HL-60/S4 (cell line): ENCODE data around the gene ICAM4.

Source experiments
- in situ Hi-C: fragments of 300-500 bp; cut with MboI; formaldehyde crosslinking; loops from 2 replicates; pipeline ENCODE4 v1.14.3; 2022; ENCODE audit warnings: low sequenced_read_pairs

The ICAM4 gene

GRCh38 chr19:10317045-10317856 is 30.5 kb downstream of the ICAM4 start:
- in situ Hi-C loops = no loop called here

DNA sequence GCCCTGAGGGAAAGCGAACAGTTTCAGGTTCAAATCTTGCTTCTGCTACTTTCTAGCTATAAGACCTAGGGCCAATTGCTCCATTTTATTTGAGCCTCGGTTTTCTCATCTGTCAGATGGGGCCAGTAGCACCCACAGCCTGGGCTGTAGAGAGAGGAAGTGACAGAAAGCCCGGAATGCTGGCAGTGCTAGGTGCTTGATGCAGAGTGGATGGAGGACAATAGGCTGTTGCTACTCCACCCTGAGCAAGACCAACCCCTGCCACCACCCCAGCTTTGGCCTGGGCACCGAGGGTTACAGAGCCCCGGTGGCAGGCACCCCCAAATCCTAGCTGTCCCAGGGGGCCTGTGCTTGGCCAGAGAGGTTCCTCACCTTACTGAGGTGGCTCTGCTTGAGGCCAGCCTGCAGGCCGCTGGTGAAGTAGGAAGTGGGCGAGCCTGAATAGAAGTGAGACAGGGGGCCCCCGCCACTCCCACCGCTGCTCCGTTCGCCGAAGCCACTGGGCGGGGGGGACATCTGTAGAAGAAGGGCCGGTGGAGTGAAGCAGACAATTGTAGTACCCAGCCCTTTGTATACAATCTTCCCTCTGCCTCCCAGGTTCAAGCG is 31.2 kb downstream of the ICAM4 start:
- in situ Hi-C loops = no loop called here

- in situ Hi-C loops = no loop called here
Observed at GRCh38 chr19:10318807-10319682, 32.3 kb downstream of the ICAM4 start.

GRCh38 chr19:10320602-10321416 is 34.1 kb downstream of the ICAM4 start:
- in situ Hi-C loops = no loop called here

DNA sequence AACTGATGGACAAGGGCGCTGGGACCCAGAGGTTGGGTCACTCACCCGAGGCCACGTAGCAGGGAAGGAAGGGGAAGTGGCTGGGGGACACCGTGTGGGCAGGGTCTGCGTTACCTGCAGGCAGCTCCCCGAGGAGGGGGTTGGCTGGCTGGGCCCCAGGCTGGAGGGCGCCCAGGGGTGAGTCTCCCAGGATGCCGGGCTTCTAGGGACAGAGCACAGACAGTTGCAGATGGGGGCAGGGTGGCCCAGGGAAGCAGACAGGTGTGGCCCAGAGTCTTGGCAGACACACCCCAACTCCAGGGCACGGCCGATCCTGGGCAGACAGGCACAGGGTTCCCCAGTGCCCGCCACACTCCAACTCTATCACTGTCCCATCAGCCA is 34.7 kb downstream of the ICAM4 start:
- in situ Hi-C loops = no loop called here

GRCh38 chr19:10321874-10322835 is 35.4 kb downstream of the ICAM4 start:
- in situ Hi-C loops = no loop called here

DNA sequence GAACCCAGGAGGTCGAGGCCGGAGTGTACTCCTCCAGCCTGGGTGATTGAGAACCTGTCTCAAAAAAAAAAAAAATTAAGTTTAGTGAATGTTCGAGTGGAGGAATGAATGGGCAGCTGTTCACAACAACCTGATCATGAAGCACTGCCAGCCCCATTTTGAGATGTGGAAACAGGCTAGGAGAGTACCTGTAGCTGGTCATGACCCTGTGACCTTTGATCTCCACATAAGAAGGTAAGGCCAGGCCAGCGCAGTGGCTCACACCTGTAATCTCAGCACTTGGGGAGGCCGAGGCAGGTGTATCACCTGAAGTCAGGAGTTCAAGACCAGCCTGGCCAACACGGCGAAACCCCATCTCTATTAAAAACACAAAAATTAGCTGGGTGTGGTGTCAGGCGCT is 39.0 kb downstream of the ICAM4 start:
- in situ Hi-C loops = no loop called here

GRCh38 chr19:10327793-10328192 is 41.0 kb downstream of the ICAM4 start:
- in situ Hi-C loops = no loop called here

DNA sequence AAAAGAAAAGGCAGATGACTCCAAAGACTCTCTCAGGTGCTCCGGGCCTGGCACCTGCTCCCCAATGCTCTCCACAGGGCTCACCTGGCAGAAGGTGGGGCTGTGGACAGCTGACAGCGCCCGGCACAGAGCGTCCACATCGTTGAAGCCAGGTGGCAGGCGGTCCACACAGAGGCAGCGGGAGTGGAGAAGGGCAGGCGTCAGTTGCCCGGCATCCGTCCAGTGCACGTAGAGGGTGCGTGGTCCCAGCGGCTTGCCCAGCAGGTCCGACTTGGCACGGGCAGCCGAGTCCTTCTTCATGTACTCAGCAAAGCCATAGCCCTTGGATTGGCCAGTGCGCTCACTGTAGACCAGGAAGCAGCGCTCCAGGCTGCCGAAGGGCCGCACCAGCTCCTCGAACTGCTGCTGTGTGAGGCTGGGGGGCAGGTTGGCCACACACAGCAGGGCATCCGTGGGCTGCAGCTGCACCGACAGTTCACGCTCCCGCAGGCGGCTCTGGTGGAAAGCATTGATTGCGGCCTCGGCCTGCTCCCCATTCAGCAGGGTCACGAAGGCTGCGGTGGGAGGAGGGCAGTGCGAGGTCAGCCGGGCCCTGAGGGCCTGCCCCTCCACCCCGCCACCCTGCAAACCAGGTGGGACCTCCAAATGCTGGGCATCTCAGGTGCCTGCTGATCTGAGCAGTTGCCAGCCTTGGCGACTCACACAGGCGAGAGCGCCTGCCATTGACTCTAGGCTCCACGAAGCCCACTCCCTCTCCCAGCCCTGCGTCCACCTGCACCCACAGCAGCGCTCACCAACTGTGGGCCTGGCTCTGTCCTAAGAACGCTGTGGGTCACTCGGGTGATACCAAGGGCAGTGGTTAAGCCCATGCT is 42.0 kb downstream of the ICAM4 start:
- in situ Hi-C loops = no loop called here

GRCh38 chr19:10329555-10329954 is 42.8 kb downstream of the ICAM4 start:
- in situ Hi-C loops = no loop called here

- in situ Hi-C loops = no loop called here
Observed at GRCh38 chr19:10332158-10332964, 45.6 kb downstream of the ICAM4 start.

DNA sequence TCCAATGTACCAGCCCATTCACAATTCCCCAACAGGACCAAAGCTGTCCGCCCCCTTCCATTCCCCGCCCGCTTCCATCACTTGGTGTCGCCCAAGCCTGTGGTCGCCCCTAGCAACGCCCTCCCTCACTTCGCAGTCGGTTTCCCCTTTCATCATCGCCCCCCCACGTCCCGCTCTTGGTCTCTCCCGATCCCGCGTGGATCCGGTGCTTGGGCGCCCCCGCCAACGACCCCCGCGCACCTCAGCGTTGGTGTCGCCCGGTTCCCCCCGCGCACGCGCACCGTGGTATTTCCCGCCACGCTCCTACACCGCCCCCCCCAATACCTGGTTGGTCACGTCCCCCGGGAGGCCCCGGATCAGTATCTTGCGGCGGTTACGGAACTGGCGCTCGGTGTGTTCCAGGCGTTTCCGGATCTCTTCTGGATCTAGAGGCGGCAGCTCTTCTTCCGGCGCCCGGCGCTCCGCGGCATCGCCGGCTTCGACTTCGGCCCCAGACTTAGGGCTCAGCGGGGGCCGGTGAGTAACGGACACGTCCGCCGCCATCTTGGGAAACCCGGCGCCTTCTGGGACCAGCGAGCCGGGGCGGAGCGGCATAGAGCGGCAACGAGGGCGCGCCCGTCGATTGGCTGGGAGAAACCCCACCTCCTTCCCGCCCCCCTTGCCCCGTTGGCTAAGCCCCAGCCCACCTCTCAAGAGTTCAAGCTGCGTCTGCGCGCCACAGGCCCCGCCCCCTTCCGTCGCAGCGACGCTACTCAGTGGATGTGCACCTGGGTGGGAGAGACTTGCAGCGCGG is 46.4 kb downstream of the ICAM4 start, which contains the start of gene RAVER1:
RAVER1 (minus strand) TSS at position 565 of the 793 bp plus-strand sequence; CDS start at position 543, 22 bp downstream.
- in situ Hi-C loops = no loop called here

DNA sequence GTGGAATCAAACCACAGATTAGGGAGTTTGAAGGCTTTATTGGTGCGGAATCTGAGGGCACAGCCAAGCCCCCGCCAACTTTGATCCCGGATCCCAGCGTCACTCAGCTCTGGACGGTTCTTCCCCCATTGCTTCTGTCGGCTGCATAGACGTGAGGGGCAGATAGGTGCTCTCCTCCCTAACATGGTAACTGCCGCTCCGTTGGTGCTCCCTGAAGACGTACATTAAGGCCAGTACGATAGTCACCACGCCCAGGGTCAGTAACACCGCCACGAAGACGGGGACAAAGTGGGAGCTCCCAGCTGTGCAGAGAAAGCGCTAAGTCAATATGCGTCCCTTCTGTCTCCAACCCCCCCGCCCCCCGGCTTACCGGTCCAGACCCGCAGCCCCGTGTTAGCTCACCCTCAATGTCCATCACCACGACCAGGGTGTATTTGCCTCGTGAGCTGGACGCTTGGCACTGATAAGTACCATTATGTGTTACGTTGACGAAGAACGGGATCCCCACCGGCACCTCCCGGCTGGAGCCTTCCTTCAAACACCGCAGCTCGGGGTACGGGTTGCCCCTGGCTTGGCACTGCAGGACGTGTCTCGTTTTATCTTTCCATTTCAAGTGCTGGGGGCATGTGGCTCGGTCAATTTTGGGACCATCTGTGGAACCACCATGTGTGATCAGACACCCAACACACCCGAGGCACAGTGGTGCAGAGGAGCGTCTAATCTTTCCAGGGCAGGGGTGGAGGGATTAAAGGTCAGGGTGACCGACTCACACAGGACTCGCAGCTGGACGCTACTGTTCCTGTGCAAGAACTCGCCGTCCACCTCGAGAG is 47.2 kb downstream of the ICAM4 start:
- in situ Hi-C loops = no loop called here

DNA sequence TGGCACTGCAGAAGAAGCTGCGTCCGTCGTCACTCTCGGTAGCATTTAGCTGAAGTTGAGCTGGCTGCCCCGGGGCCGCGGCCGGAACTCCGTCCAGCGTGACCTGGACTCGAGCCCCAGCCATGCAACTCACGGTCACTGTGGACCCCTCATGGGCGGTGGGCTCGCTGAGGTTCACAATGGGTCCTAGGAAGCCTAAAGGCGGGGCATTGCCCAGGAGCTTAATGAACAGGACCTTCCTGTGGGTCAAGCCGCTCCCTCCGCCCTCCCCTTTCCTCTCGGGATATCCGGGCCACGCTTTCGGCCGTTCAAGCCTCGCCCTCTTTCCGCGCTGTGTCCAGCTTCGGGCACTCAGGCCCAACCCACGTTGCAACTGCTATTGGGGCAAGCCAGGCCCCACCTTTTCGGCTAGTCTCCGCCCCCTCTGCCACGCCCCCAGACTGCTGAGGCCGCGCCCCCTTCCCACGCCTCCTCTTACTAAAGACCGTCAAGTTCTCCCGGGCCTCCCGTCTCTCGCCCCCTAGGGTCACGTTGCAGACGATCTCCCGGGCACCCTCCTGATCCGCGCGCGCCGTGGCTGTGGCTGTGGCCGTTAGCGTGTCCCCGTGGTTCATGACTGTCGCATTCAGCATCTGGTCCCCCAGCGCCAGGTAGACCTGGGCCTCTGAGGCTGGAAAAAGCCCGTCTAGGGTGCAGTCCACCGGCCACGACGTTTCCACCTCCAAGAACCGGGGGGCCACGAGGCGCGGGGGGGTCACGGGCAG is 48.0 kb downstream of the ICAM4 start:
- in situ Hi-C loops = no loop called here

DNA sequence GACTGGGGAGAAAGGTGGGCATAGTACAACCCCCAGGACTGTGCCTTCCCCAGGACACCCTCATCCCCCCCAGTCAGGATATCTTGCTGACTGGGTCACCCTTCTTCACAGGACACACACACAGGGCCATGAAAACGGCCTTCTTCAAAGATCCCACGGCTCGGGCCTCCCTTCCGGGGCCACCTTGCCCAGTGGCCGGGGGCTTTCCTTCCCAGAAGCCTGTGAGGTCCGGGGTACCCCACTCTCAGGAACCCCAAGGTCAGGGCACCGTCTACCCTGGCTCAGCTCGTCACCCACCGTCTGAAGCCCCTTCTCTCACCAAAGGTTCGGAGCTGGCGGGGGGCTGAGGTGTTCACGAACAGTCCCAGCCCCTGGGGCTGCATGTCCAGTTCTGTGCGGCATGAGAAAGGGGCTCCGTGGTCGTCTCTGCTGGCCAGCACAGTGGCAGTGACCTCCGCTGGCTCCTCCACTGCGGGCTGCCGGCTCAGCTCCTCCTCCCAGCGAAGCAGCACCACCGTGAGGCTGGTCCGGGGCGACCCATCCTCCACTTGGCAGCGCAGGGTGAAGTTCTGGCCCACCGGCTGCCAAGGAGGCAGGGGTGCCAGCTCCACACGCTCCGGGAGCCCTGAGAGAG is 48.7 kb downstream of the ICAM4 start:
- in situ Hi-C loops = no loop called here
